HepG2 (cell line): ENCODE results near the gene HS6ST1. TPM values are rescaled to one million over a fixed set of nuclear protein-coding genes. Genes with fewer than 3 reads are reported as not detected.

ENCODE experiments used
- ARID2 ChIP-seq: sonication (generic); formaldehyde crosslinking; IDR thresholded peaks from 2 replicates; pipeline ENCODE4 v1.8.1; 2022; ENCODE audit warnings: mild to moderate bottlenecking, missing genetic modification reagents, borderline replicate concordance
- KDM5A ChIP-seq: fragments of 200-600 bp; sonication (generic); IDR thresholded peaks from 2 replicates; pipeline ENCODE4 v1.7.0; 2018; ENCODE audit warnings: antibody characterized with exemption, mild to moderate bottlenecking, low read length, borderline replicate concordance
- NFATC3 ChIP-seq: sonication (generic); formaldehyde crosslinking; IDR thresholded peaks from 2 replicates; pipeline ENCODE4 v1.5.1; 2020; ENCODE audit warnings: mild to moderate bottlenecking, missing genetic modification reagents
- PBX3 ChIP-seq: sonication (generic); formaldehyde crosslinking; IDR thresholded peaks from 2 replicates; pipeline ENCODE4 v1.8.1; 2023; ENCODE audit warnings: missing genetic modification reagents, inconsistent platforms, borderline replicate concordance
- RARG ChIP-seq: sonication (generic); formaldehyde crosslinking; IDR thresholded peaks from 2 replicates; pipeline ENCODE4 v1.4.0; 2020; ENCODE audit warnings: low read depth, mild to moderate bottlenecking, missing genetic modification reagents
- RNF2 ChIP-seq: fragments of 450-650 bp; conservative IDR thresholded peaks from 2 replicates; pipeline ENCODE4 v1.6.1; 2016; ENCODE audit warnings: low read depth
- TCF12 ChIP-seq, 2 experiments: fragments of 450-650 bp in 1 of 2; sonication (generic) in 1 of 2; formaldehyde crosslinking in 1 of 2; IDR thresholded peaks; 2 replicates each; pipeline versions ENCODE4 v1.6.1 to v1.8.0; 2017 to 2022; ENCODE audit warnings: antibody characterized with exemption in 1 of 2, mild to moderate bottlenecking in 1 of 2, missing genetic modification reagents in 1 of 2, moderate library complexity in 1 of 2
- THAP11 ChIP-seq: IDR thresholded peaks from 2 replicates; pipeline ENCODE4 v1.6.1; 2016; ENCODE audit warnings: missing biosample characterization, missing genetic modification reagents
- TRAFD1 ChIP-seq: sonication (generic); formaldehyde crosslinking; IDR thresholded peaks from 2 replicates; pipeline ENCODE4 v1.5.1; 2020; ENCODE audit warnings: missing genetic modification reagents, mild to moderate bottlenecking, borderline replicate concordance
- YY1 ChIP-seq: IDR thresholded peaks from 2 replicates; pipeline ENCODE4 v1.6.1; 2011; ENCODE audit warnings: low read length, low read depth, moderate library complexity, mild to moderate bottlenecking; ENCODE audit not compliant: insufficient read depth, insufficient replicate concordance
- ZBTB2 ChIP-seq: sonication (generic); formaldehyde crosslinking; IDR thresholded peaks from 2 replicates; pipeline ENCODE4 v1.8.0; 2022; ENCODE audit warnings: low read depth, missing genetic modification reagents
- ZBTB43 ChIP-seq: sonication (generic); formaldehyde crosslinking; conservative IDR thresholded peaks from 2 replicates; pipeline ENCODE4 v1.4.0; 2020; ENCODE audit warnings: missing genetic modification reagents
- ZFP1 ChIP-seq: IDR thresholded peaks from 2 replicates; pipeline ENCODE4 v1.6.1; 2016
- ZNF276 ChIP-seq: sonication (generic); formaldehyde crosslinking; IDR thresholded peaks from 2 replicates; pipeline ENCODE4 v1.4.0; 2020; ENCODE audit warnings: mild to moderate bottlenecking, low read depth, missing genetic modification reagents
- ZNF549 ChIP-seq: sonication (generic); formaldehyde crosslinking; IDR thresholded peaks from 2 replicates; pipeline ENCODE4 v1.5.0; 2020; ENCODE audit warnings: missing genetic modification reagents
- ZNF572 ChIP-seq: sonication (generic); formaldehyde crosslinking; IDR thresholded peaks from 2 replicates; pipeline ENCODE4 v1.5.1; 2020; ENCODE audit warnings: mild to moderate bottlenecking, missing genetic modification reagents
- ZNF614 ChIP-seq: IDR thresholded peaks from 2 replicates; pipeline ENCODE4 v1.6.1; 2018; ENCODE audit warnings: missing biosample characterization, missing genetic modification reagents, inconsistent platforms, borderline replicate concordance
- ZNF644 ChIP-seq: IDR thresholded peaks from 2 replicates; pipeline ENCODE4 v1.6.1; 2016; ENCODE audit warnings: low read depth
- ZNF781 ChIP-seq: sonication (generic); formaldehyde crosslinking; IDR thresholded peaks from 2 replicates; pipeline ENCODE4 v1.5.1; 2020; ENCODE audit warnings: borderline replicate concordance, mild to moderate bottlenecking, missing genetic modification reagents; ENCODE audit errors: not compliant biosample characterization
- polyA plus RNA-seq, 8 experiments: library from polyadenylated mRNA; depleted of rRNA in 3 of 8; stranded (reverse) in 7 of 8; unstranded in 1 of 8; fragments of >200 nt; fragmentation: Illumina TruSeq in 4 of 8; extraction: Trizol in 4 of 8; gene quantifications; 2 replicates each; pipeline versions ENCODE4 v1.2.1 to v1.2.3, GENCODE V29; 2011 to 2016; ENCODE audit warnings: low read depth in 4 of 8, missing spikeins in 1 of 8, mixed read lengths in 1 of 8; ENCODE audit not compliant: insufficient read depth in 1 of 8
- total RNA-seq, 5 experiments: library from RNA; depleted of rRNA; stranded (reverse); fragments of >200 nt; fragmentation: Illumina TruSeq; extraction: Trizol; gene quantifications; 2 replicates each; pipeline ENCODE4 v1.2.3, GENCODE V29; 2016; ENCODE audit warnings: low read depth in 1 of 5

HS6ST1 gene
- total and polyA plus RNA-seq, 2 of the 13 experiments (the other 11 are each of a cell fraction or from before 2014, with no cell fraction given), result 34.5 to 84.6 TPM

GRCh38 chr2:128321784-128322714, 3.4 kb upstream of the HS6ST1 start (continued):
- TF ChIP-seq ZBTB43 (CRISPR knock-in tag), result peak; percentile 59
- peak; percentile 62; the same call in 1 of the 2 replicates for TF ChIP-seq ZNF614
- peak; percentile 68 for TF ChIP-seq RNF2
- no peak for TF ChIP-seq ZNF549 (CRISPR knock-in tag)
- peak; percentile 86 for TF ChIP-seq YY1
- TF ChIP-seq ARID2 (CRISPR knock-in tag), result 0 out of 2 replicates have a peak, but pooled peaks have one; percentile 38
- no peak for TF ChIP-seq TRAFD1 (CRISPR knock-in tag)
- no peak for TF ChIP-seq RARG
- TF ChIP-seq ZFP1 (CRISPR knock-in tag), result peak; percentile 20; the same call in 1 of the 2 replicates
- 0 out of 2 replicates have a peak, but pooled peaks have one; percentile 21 for TF ChIP-seq PBX3 (CRISPR knock-in tag)
- no peak for TF ChIP-seq KDM5A
- TF ChIP-seq ZBTB2 (CRISPR knock-in tag), result peak; percentile 36; the same call in 1 of the 2 replicates
- TF ChIP-seq THAP11 (CRISPR knock-in tag), result peak; percentile 74
- 0 out of 2 replicates have a peak, but pooled peaks have one; percentile 82 for TF ChIP-seq ZNF572 (CRISPR knock-in tag)
- TF ChIP-seq NFATC3, result no peak
- no peak for TF ChIP-seq ZNF644 (CRISPR knock-in tag)
- TF ChIP-seq ZNF276 (CRISPR knock-in tag), result no peak
- no peak for TF ChIP-seq ZNF781
- no peak for TF ChIP-seq TCF12 (IDR thresholded peaks at IDR 0.05)
- TF ChIP-seq TCF12 (CRISPR knock-in tag; IDR thresholded peaks at IDR 0.05), result peak; percentile 61; the same call in 1 of the 2 replicates
